ENCODE data around the gene CD52.
"Not testable (repeated sequence)": the region's sequence is repeated elsewhere in the genome, so short reads cannot be mapped to it uniquely, and the experiment has no call there.

Gene CD52

GRCh38 chr1:26284597-26285347 is 33.0 kb upstream of the CD52 start:
- DNase-seq (ENCODE audit: low spot score), result peak; percentile 92

- no peak for DNase-seq (ENCODE audit: low spot score)
These were observed 32.2 kb upstream of the CD52 start for GRCh38 chr1:26285366-26286063.

GRCh38 chr1:26286064-26286416 is 31.7 kb upstream of the CD52 start:
- no peak for DNase-seq (ENCODE audit: low spot score)

GRCh38 chr1:26287033-26287711 is 30.6 kb upstream of the CD52 start:
- DNase-seq (ENCODE audit: low spot score), result no peak

GRCh38 chr1:26287811-26288210 is 29.9 kb upstream of the CD52 start:
- no peak for DNase-seq (ENCODE audit: low spot score)

- no peak for DNase-seq (ENCODE audit: low spot score)
These were observed 29.3 kb upstream of the CD52 start for GRCh38 chr1:26288311-26288941.

GRCh38 chr1:26289158-26290059 is 28.3 kb upstream of the CD52 start:
- DNase-seq (ENCODE audit: low spot score), result no peak

- DNase-seq (ENCODE audit: low spot score), result no peak
These were observed 27.5 kb upstream of the CD52 start for GRCh38 chr1:26290122-26290881.

- no peak for DNase-seq (ENCODE audit: low spot score)
These were observed 26.9 kb upstream of the CD52 start for GRCh38 chr1:26290882-26291261.

GRCh38 chr1:26291433-26291832 is 26.3 kb upstream of the CD52 start:
- DNase-seq (ENCODE audit: low spot score), result no peak

- no peak for DNase-seq (ENCODE audit: low spot score)
These were observed 25.8 kb upstream of the CD52 start for GRCh38 chr1:26291939-26292338.

- not testable (repeated sequence) for DNase-seq (ENCODE audit: low spot score)
These were observed 25.0 kb upstream of the CD52 start for GRCh38 chr1:26292735-26293134.

- no peak for DNase-seq (ENCODE audit: low spot score)
These were observed 23.8 kb upstream of the CD52 start for GRCh38 chr1:26293911-26294463.

GRCh38 chr1:26295194-26296138 is 22.3 kb upstream of the CD52 start:
- no peak for DNase-seq (ENCODE audit: low spot score)

- no peak for DNase-seq (ENCODE audit: low spot score)
These were observed 21.3 kb upstream of the CD52 start for GRCh38 chr1:26296340-26297056.

GRCh38 chr1:26297057-26297790 is 20.5 kb upstream of the CD52 start:
- DNase-seq (ENCODE audit: low spot score), result no peak

- DNase-seq (ENCODE audit: low spot score), result no peak
These were observed 20.0 kb upstream of the CD52 start for GRCh38 chr1:26297791-26298124.

- no peak for DNase-seq (ENCODE audit: low spot score)
These were observed 17.0 kb upstream of the CD52 start for GRCh38 chr1:26300578-26301275.
